ENCODE data around the gene BTBD3. TPM values are rescaled to one million over a fixed set of nuclear protein-coding genes. Genes with fewer than 3 reads are reported as not detected.

Gene BTBD3
- total RNA-seq, 1 experiment from 2014 or later = 51.8 TPM

DNA sequence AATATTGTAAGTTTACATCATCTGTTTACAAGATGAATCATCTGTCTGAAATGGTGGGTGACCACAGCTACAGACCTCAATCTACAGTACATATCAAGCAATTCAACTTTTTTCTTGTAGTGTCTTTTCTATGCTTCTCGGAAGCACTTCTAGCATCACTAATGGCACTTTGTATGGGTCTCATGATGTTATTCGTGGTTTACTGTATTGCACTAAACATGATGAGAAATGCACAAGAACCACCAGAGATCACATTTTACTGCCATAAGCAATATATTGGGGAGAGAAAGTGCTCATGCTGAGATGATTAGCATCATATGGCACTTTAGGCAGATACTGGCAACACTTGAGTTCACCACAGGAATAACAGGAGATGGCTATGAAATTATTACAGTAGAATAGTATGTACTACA, 15.4 kb upstream of the BTBD3 start:
- no peak for DNase-seq
- H3K27me3 ChIP-seq (ENCODE audit: control insufficient read depth, insufficient read depth, low read length) = no peaks in the 10 kb centered on the region

DNA sequence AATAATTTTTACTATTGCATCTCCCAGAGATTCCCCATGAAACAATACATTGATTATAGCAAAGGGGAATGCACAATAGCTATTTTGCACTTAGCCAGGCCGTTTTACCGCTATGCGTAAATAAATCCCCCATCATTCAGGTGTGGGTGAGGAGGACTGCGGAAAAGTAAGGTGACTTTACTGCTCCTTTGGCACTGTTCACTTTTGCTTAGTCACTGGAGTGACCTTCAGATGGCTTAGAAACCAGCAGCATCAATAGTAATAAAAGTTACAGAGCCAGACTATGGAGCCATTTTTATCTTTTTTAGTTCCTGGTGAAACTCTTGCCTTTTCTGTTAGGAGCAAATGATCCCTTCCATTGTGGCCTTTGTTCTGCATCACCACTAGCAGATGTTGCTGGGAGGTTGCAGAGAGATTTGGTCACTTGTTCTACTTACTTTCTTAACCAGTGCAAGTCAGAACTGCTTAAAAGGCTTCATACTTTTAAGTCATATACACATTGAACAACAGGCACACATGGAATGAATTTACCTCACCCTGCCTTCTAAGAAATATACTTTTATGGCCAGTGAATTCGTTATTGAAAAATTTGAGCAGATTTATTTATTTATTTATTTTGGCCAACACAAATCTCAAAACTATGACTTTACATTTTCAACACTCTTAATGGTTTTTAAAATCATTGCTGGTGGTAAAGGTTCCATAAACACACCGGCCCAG, 12.1 kb upstream of the BTBD3 start:
- Histone ChIP-seq H3K27me3 (ENCODE audit: control insufficient read depth, insufficient read depth, low read length) (no peaks in the 10 kb centered on the region), H3K4me3 (ENCODE audit: insufficient read depth, low read depth, low read length) (no peak overlapping the region), H3K36me3 (replicated peaks; ENCODE audit: control insufficient read depth, insufficient read depth, low read length) (no peaks in the 10 kb centered on the region)
- DNase-seq = no peak

More for the DNA sequence above, 15.4 kb upstream of the BTBD3 start:
- Histone ChIP-seq H3K36me3 (replicated peaks; ENCODE audit: control insufficient read depth, insufficient read depth, low read length) (no peaks in the 10 kb centered on the region), H3K4me3 (ENCODE audit: insufficient read depth, low read depth, low read length) (no peak overlapping the region)

DNA sequence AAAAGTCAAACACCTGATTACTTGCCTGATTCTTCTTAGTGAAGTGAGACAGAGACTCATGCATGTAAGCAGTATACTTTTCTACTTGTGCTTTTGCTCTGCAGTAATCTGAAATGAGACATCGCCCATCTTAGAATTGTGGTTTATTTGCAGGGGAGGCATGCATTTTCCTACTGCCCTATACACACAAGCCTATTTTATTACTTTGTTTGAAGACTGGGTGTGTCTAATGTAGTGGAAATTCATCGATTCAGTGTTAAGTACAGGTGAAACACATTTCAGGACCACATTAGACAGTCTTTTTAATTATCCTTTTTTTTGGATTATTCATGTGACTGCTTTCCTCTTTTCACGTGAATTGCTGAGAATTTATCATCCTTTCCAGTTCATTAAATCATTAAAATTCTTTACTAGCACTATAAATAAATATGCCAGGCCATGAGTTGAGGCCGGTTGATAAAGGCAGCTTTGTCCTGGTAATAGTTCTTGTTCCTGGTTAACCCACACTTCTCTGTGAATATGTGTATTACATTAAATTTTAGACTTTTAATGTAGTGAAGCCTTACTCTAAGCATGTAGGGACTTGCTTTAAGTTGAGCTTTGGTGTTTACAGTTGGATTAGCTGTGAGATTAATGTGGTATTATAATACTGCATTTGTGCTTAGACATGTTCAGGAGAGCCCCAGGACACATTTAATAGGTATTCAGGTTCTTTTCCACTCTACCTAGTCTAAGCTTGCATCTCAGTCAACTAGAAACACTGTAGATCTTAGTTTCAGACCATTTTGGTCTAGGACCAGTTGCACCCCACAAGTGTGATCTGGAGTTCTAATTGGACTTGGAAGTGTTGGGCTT, 10.8 kb upstream of the BTBD3 start:
- no peak for DNase-seq
- Histone ChIP-seq H3K36me3 (replicated peaks; ENCODE audit: control insufficient read depth, insufficient read depth, low read length) (no peaks in the 10 kb centered on the region), H3K4me3 (ENCODE audit: insufficient read depth, low read depth, low read length) (no peak overlapping the region), H3K27me3 (ENCODE audit: control insufficient read depth, insufficient read depth, low read length) (no peaks in the 10 kb centered on the region)

GRCh38 chr20:11907621-11908020, 10.1 kb upstream of the BTBD3 start:
- no peak for DNase-seq
- Histone ChIP-seq H3K4me3 (ENCODE audit: insufficient read depth, low read depth, low read length) (no peak overlapping the region), H3K36me3 (replicated peaks; ENCODE audit: control insufficient read depth, insufficient read depth, low read length) (no peaks in the 10 kb centered on the region), H3K27me3 (ENCODE audit: control insufficient read depth, insufficient read depth, low read length) (no peaks in the 10 kb centered on the region)

- Histone ChIP-seq H3K27me3 (ENCODE audit: control insufficient read depth, insufficient read depth, low read length) (no peaks in the 10 kb centered on the region), H3K4me3 (ENCODE audit: insufficient read depth, low read depth, low read length) (no peak overlapping the region), H3K36me3 (replicated peaks; ENCODE audit: control insufficient read depth, insufficient read depth, low read length) (no peaks in the 10 kb centered on the region)
- DNase-seq = no peak
Measured at GRCh38 chr20:11912013-11912658, 5.6 kb upstream of the BTBD3 start.

- Histone ChIP-seq H3K27me3 (ENCODE audit: control insufficient read depth, insufficient read depth, low read length) (no peaks in the 10 kb centered on the region), H3K4me3 (ENCODE audit: insufficient read depth, low read depth, low read length) (no peak overlapping the region), H3K36me3 (replicated peaks; ENCODE audit: control insufficient read depth, insufficient read depth, low read length) (no peaks in the 10 kb centered on the region)
- DNase-seq = no peak
Measured at GRCh38 chr20:11912659-11913415, 4.9 kb upstream of the BTBD3 start.

DNA sequence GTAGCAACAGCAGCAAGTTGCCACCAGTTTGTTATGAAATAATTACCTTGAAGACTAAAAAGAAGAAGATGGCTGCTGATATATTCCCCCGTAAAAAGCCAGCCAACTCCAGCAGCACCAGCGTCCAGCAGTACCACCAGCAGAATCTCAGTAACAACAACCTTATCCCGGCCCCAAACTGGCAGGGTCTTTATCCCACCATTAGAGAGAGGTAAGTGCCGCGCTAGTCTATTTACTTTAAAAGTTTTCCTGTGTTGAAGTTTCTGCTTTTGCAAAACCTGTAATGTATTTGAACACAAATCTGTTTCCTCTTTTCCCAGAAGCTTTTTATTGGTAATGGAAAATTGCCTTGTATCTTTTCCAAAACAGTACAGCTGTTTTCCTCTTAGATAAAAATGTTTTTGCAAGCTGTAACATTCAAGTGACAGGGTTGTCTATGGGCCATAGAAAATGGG, 725 bp downstream of the BTBD3 start:
- Histone ChIP-seq H3K4me3 (ENCODE audit: insufficient read depth, low read depth, low read length) (no peak overlapping the region), H3K27me3 (ENCODE audit: control insufficient read depth, insufficient read depth, low read length) (no peaks in the 10 kb centered on the region), H3K36me3 (replicated peaks; ENCODE audit: control insufficient read depth, insufficient read depth, low read length) (peaks cover 3% of the 10 kb centered on the region)
- no peak for DNase-seq

- peaks cover 4% of the 10 kb centered on the region for H3K36me3 ChIP-seq (replicated peaks; ENCODE audit: control insufficient read depth, insufficient read depth, low read length)
- H3K4me3 ChIP-seq (ENCODE audit: insufficient read depth, low read depth, low read length) = no peak overlapping the region
- no peak for DNase-seq
- no peaks in the 10 kb centered on the region for H3K27me3 ChIP-seq (ENCODE audit: control insufficient read depth, insufficient read depth, low read length)
Measured at GRCh38 chr20:11918981-11919380, 1.3 kb downstream of the BTBD3 start.

GRCh38 chr20:11919581-11919980, 1.9 kb downstream of the BTBD3 start:
- Histone ChIP-seq H3K27me3 (ENCODE audit: control insufficient read depth, insufficient read depth, low read length) (no peaks in the 10 kb centered on the region), H3K36me3 (replicated peaks; ENCODE audit: control insufficient read depth, insufficient read depth, low read length) (peaks cover 4% of the 10 kb centered on the region), H3K4me3 (ENCODE audit: insufficient read depth, low read depth, low read length) (no peak overlapping the region)
- no peak for DNase-seq

DNA sequence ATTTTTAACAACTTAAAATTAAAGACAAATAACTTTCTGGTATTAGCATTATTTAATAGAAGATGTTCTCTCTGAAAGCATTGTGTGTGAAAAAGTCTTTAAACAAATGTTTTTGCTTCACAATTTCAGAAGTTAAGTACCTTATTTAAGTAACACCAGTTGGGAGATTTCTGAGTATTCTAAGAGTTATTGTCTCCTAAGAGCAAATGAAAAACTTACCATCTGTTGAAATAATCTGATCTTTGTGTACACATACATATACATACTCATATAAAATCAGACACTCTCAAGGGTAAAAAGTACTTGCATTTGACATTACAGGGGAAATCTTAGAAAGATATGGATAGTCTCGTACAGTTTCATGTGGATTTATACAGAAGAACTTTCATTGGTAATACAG, 2.4 kb downstream of the BTBD3 start:
- Histone ChIP-seq H3K27me3 (ENCODE audit: control insufficient read depth, insufficient read depth, low read length) (no peaks in the 10 kb centered on the region), H3K4me3 (ENCODE audit: insufficient read depth, low read depth, low read length) (no peak overlapping the region), H3K36me3 (replicated peaks; ENCODE audit: control insufficient read depth, insufficient read depth, low read length) (peaks cover 4% of the 10 kb centered on the region)
- DNase-seq = no peak

GRCh38 chr20:11921321-11921720, 3.6 kb downstream of the BTBD3 start:
- no peak for DNase-seq
- Histone ChIP-seq H3K36me3 (replicated peaks; ENCODE audit: control insufficient read depth, insufficient read depth, low read length) (peaks cover 4% of the 10 kb centered on the region), H3K27me3 (ENCODE audit: control insufficient read depth, insufficient read depth, low read length) (no peaks in the 10 kb centered on the region), H3K4me3 (ENCODE audit: insufficient read depth, low read depth, low read length) (no peak overlapping the region)

GRCh38 chr20:11922561-11922960, 4.9 kb downstream of the BTBD3 start:
- DNase-seq = no peak
- Histone ChIP-seq H3K27me3 (ENCODE audit: control insufficient read depth, insufficient read depth, low read length) (no peaks in the 10 kb centered on the region), H3K4me3 (ENCODE audit: insufficient read depth, low read depth, low read length) (no peak overlapping the region), H3K36me3 (replicated peaks; ENCODE audit: control insufficient read depth, insufficient read depth, low read length) (peaks cover 4% of the 10 kb centered on the region)

DNA sequence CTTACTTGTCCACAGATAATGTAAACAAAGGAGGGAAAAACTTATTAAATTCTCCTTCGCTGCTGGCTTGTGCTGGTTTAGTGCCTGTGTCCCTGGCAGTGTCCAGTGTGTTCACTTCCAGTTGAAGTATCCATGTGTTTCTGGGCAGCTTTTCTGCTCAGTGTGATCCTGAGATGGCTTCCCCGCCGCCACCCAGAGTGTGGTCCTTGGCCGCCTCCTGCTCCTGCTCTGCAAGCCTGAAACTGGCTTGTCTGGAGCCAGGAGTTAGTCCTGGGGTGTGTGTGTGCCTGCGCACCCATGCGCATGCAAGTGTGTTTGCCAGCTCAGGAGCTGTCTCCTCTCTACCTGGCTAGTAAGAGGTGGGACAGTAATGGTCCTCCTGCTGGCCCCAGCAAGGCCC, 7.2 kb downstream of the BTBD3 start:
- peaks cover 4% of the 10 kb centered on the region for H3K36me3 ChIP-seq (replicated peaks; ENCODE audit: control insufficient read depth, insufficient read depth, low read length)
- no peak for DNase-seq
- H3K27me3 ChIP-seq (ENCODE audit: control insufficient read depth, insufficient read depth, low read length) = no peaks in the 10 kb centered on the region
- no peak overlapping the region for H3K4me3 ChIP-seq (ENCODE audit: insufficient read depth, low read depth, low read length)

- DNase-seq = no peak
- peaks cover 4% of the 10 kb centered on the region for H3K36me3 ChIP-seq (replicated peaks; ENCODE audit: control insufficient read depth, insufficient read depth, low read length)
- no peaks in the 10 kb centered on the region for H3K27me3 ChIP-seq (ENCODE audit: control insufficient read depth, insufficient read depth, low read length)
- no peak overlapping the region for H3K4me3 ChIP-seq (ENCODE audit: insufficient read depth, low read depth, low read length)
Measured at GRCh38 chr20:11926292-11926998, 8.8 kb downstream of the BTBD3 start.
